GM21447 (cell line): ENCODE data around the gene RMDN2.
"Not testable (repeated sequence)": the region's sequence is repeated elsewhere in the genome, so short reads cannot be mapped to it uniquely, and the experiment has no call there.

ENCODE experiments used
- ATAC-seq: cut with Tn5 transposase; IDR thresholded peaks from one replicate; pipeline ENCODE4 v1.9.1; 2021; ENCODE audit not compliant: unreplicated experiment

Gene RMDN2

DNA sequence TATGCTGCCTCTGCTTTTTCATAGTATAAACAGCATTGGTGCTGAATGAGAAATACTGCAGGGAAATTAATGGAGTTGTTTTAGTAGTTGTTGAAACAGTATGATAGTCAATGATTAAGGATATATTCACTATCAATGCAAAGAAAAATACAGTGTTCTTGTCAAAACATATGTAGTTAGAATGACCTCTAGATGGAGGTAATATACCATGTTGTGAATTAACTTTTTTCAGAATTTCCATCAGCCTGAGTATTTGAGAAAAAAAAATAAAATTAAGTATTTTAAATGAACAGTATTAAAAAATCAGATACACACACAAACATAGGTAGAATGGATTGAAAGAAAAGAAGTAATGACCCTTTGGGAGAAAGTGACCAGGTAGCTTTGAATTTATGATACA lies 59.5 kb downstream of the RMDN2 start:
- no peak for ATAC-seq

- ATAC-seq: no peak
Measured at GRCh38 chr2:37985333-37985732, 60.2 kb downstream of the RMDN2 start.

GRCh38 chr2:37987098-37987775 lies 62.1 kb downstream of the RMDN2 start:
- ATAC-seq: no peak

DNA sequence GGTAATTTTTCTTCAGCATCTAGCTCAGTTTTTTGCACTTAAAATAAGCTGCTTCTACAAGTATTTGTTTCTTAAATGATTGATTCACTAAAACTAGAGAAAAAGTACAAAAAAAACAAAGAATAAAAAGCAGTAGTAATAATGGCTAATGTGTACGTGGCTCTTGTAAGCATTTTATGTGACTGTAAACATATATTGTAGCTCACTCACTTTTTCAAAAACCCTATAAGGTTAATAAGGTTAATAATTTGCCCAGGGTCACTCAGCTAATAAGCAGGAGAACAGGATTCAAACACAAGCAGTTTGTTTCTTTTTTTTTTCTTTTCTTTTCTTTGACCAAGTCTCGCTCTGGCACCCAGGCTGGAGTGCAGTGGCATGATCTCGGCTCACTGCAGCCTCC lies 67.5 kb downstream of the RMDN2 start:
- ATAC-seq: no peak

- ATAC-seq: no peak
Measured at GRCh38 chr2:37993143-37993542, 68.1 kb downstream of the RMDN2 start.

GRCh38 chr2:37997629-37998028 lies 72.5 kb downstream of the RMDN2 start:
- no peak for ATAC-seq

- no peak for ATAC-seq
Measured at GRCh38 chr2:38000485-38001222, 75.6 kb downstream of the RMDN2 start.

- ATAC-seq: not testable (repeated sequence)
Measured at GRCh38 chr2:38010187-38010586, 85.1 kb downstream of the RMDN2 start.

DNA sequence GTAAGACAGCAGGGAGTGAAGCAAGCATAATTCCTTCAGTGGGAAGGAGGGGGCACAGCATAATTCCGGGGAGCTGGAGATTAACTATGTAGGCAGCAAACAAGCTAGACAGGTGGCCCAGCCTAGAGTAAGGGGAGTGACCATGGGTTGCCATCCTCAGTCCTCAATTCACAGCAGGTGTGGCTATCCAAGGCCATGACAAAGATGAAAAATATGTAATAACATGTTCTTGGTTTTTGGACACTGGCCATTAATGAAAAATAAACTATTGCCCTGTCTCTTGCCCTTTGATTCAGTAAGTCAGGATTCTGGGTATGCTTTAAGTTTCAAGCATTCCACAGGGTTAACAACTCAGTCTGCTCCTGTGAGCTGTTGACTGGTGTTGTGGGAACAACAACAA lies 85.9 kb downstream of the RMDN2 start:
- no peak for ATAC-seq

DNA sequence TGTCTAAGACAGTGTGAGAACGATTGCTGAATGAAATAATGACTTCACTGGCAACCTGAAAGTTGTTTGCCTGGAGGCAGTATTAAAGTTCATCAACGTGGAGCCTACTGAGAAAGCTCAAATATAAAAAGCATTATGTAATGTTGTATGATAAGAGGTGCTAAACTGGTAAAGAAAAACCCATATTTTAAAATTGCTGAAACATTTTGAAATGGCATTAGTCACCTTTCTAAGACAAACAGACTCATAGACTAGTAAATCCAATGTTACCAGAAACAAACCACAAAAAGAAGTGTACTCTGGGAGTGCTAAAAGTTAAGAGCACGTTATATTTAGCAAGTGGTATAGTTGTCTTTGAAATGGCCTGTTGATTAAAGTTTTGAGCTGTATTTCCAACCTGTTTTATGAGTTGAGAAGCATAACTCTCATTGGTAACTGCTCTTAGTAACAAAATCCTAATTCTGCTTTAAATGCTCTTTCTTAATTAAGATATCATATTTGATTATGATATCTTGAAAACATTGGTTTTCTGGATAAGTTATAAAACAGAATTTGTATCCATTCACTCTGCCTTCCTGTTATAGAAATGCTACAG lies 88.2 kb downstream of the RMDN2 start:
- no peak for ATAC-seq

DNA sequence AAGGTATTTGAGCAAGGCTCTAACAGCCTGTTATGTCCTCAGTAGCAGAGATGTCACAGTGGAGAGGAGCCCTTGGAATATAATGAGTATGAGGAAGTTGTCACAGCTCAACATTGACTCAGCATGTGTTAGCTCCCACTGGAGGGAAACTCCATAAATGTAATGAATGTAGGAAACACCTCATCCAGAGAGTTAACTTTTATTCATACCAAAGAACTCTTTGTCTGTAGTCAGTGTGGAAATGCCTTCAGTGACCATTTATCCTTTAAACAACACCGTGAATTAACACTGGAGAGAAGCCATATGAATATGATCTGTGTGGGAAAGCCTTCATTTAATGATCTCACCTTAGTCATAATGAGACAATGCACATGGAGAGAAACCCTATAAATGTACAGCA lies 91.1 kb downstream of the RMDN2 start:
- no peak for ATAC-seq

GRCh38 chr2:38017836-38018235 lies 92.7 kb downstream of the RMDN2 start:
- ATAC-seq: no peak

- ATAC-seq: not testable (repeated sequence)
Measured at GRCh38 chr2:38020359-38021069, 95.4 kb downstream of the RMDN2 start.

GRCh38 chr2:38021589-38021988 lies 96.5 kb downstream of the RMDN2 start:
- no peak for ATAC-seq

GRCh38 chr2:38026846-38027245 lies 101.8 kb downstream of the RMDN2 start:
- ATAC-seq: no peak

GRCh38 chr2:38028829-38029228 lies 103.7 kb downstream of the RMDN2 start:
- no peak for ATAC-seq

- ATAC-seq: no peak
Measured at GRCh38 chr2:38029512-38029911, 104.4 kb downstream of the RMDN2 start.

GRCh38 chr2:38030635-38031355 lies 105.7 kb downstream of the RMDN2 start:
- no peak for ATAC-seq

DNA sequence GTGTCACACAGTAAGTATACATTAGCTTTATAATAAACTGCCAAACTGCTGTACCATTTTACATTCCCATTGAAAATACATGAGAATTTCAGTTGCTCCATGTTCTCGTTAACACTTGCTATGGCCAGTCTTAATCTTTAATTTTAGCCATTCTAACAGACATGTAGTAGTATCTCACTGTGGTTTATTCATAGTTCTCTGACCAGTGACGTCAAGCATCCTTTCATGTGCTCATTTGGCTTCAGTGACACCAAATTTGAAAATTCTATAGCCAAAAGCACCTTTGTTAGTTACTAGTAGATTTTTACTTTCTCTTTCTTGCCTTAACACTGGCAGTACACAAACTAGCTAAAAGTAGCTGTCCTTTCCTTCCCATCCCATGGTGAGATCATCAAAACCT lies 107.9 kb downstream of the RMDN2 start:
- ATAC-seq: no peak

GRCh38 chr2:38033646-38034045 lies 108.6 kb downstream of the RMDN2 start:
- ATAC-seq: no peak

GRCh38 chr2:38035968-38036367 lies 110.9 kb downstream of the RMDN2 start:
- no peak for ATAC-seq
